ENCODE measurements around the gene PGS1.

PGS1 gene

DNA sequence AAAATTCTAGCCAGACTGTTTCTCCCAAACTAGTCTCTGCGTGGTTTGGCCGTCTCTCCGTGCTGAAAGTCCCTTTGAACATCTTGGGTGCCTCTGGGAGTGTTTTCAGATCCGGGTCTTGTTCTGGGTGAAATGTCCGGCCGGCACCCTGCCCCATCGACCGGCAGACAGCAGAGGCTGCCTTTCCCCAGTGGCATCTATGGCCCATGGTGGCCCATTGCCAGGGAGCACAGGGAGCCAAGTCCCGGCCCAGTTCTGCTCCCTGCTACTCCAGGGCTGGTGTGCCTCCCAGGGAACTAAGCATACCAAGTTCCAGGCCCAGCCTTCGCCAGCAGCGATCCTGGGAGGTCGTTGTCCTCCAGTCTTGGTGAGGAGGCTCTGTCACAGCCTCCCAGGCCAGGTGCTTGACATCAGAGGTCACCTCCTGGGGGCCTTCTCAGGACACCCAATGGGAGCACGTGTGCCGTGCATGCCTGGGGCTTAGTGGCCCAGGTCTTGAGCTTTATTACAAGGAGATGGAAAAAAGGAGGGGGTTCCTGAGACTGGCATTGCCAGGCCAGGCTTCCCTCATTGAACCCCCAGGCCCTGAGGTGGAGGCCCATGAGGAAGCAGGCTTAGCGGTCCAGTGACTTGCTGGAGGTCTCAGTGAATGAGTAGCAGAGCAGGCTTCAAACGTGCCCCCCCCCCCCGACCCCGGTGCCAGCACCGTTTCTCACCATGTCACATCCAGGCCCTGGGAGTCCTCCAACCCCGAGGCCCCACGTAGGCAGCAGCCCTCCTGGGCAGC, 54.0 kb downstream of the PGS1 start:
- DNase-seq (ENCODE audit: extremely low read depth, low read depth): no peak
- no peak overlapping the region for H3K4me3 ChIP-seq (replicated peaks; ENCODE audit: low read depth, low read length)
- TF ChIP-seq, protein P1, sequence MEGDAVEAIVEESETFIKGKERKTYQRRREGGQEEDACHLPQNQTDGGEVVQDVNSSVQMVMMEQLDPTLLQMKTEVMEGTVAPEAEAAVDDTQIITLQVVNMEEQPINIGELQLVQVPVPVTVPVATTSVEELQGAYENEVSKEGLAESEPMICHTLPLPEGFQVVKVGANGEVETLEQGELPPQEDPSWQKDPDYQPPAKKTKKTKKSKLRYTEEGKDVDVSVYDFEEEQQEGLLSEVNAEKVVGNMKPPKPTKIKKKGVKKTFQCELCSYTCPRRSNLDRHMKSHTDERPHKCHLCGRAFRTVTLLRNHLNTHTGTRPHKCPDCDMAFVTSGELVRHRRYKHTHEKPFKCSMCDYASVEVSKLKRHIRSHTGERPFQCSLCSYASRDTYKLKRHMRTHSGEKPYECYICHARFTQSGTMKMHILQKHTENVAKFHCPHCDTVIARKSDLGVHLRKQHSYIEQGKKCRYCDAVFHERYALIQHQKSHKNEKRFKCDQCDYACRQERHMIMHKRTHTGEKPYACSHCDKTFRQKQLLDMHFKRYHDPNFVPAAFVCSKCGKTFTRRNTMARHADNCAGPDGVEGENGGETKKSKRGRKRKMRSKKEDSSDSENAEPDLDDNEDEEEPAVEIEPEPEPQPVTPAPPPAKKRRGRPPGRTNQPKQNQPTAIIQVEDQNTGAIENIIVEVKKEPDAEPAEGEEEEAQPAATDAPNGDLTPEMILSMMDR (IDR thresholded peaks at IDR 0.05; ENCODE audit: low read depth, low read length, missing control alignments): no peak

DNA sequence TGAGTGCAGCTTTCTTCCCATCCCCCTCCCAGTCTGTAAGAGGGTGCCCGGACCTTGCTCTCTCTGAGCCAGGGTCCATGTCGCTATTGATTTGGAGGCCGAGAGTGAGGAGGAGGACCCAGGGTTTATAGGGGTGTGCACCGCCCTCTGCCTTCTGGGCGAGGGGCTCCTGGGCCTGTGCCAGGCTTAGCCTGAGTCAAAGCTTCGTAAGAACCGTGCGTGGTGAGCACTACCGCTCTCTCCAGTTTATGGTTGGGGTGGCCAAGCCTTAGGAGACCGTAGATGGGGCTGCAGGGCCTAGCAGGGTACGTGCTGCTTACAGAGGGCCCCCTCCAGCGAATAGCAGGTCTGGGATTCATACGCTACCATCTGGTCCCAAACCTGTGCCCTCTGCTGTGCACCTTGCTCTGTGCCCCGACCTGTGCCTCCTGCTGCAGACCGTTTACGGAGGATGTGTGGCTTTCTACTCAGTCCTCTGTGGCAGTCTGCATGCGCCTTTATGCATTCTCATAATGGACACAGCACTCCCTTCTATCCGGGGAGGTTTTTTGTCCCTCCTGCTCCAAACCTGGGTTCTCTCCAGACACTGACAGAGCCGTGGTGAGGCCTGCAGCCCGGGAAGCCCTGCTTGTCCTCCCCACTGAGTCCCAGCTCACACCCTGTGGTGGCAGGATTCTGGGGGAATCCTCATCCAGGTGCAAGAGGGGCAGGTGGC, 54.7 kb downstream of the PGS1 start:
- no peak for DNase-seq (ENCODE audit: extremely low read depth, low read depth)
- no peak overlapping the region for H3K4me3 ChIP-seq (replicated peaks; ENCODE audit: low read depth, low read length)
- TF ChIP-seq, protein P1 (IDR thresholded peaks at IDR 0.05; ENCODE audit: low read depth, low read length, missing control alignments): no peak

DNA sequence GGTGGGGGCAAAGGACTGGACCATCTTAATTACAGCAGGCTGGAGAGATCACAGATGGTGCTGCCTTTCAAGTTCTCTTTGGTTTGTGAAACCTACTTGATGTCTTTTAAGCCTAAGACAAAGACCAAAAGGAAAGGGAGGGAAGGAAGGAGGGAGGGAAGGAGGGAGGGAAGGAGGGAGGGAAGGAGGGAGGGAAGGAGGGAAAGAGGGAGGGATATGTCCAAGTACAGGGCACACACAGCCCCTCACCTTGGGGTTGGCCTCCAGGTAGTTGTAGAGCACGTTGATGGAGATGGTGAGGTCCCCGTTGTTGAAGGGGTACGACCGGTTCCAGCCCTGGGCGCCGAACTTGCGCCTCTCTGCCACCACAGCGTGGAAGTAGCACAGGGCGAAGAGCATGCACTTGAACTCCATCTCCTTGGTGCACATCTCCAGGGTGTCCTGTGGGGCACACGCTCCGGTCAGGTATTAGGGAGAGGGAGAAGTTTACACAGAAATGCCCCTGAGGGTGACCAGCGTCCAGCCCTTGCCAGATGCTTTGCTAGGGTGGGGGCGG, 55.4 kb downstream of the PGS1 start:
- DNase-seq (ENCODE audit: extremely low read depth, low read depth): no peak
- TF ChIP-seq, protein P1 (IDR thresholded peaks at IDR 0.05; ENCODE audit: low read depth, low read length, missing control alignments): no peak
- no peak overlapping the region for H3K4me3 ChIP-seq (replicated peaks; ENCODE audit: low read depth, low read length)

DNA sequence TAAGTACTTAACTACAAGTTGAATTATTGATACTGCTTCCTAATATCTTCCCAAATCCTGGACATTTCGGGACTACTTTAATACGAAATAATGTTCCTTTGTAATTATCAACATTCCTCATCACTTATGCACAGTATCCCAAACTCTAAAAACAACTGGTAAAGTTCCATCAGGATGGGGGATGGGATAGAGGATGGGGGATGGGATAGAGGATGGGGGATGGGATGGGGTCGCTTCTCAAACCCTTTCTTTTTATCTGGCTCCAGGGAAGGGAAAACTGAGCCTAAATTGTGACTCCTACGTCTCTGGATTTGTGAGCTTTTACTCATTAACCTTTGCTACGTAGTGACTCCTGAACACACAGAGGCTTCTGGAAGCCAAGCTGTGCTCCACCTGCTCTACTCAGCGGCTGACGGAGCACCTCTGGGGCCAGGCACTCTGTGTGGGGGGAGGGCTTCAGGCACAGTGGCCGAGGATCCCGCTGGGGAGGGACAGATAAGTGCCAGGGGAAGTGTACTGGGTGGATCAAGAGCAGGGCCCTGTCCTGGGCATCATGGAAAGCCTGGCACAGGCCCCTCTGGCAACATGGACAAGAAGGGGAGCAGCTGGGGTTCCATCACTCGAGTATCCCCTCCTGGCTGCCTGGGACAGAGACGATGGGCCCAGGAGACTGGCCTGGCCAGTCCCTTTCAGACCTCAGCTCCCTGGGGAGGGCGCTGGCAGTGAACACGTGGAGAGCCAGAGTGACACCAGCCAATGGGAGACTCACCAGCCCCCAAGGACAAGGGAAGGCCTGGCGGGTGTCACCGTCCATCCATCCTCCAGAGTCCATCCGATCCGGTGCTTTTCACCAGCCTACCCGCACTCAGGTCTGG, 56.2 kb downstream of the PGS1 start:
- DNase-seq (ENCODE audit: extremely low read depth, low read depth): no peak
- H3K4me3 ChIP-seq (replicated peaks; ENCODE audit: low read depth, low read length): no peak overlapping the region
- TF ChIP-seq, protein P1 (IDR thresholded peaks at IDR 0.05; ENCODE audit: low read depth, low read length, missing control alignments): no peak

DNA sequence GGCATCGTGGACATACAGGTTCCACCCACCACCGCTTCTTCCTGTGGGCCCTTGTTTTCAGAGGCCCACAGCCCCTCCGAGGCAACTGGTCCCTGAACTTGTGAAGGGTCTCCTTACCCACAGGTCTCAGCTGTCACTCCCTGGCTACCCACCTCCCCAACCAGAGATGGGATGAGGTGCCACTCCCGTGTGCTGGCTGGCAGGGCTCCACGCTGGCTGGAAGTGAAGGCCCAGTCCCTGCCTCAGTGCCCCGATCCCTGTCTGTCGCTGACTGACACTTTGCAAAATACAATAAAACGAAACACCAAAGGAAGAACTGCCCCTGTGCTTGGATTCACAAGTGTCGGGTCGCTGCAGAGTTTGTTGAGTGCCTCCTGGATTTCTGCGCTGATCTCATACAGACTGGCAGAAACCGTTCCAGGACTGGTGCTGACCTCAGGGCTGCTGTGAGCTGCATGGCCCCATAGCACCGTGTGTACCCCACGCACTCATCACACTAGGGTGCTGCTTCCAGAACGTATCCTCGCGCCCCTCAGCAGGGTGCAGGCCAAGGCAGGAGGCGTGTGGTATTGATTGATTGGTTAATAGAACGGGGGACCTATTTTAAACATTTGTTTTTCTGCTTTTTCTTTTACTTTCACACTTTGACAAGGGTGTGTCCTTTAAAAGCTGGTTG, 57.0 kb downstream of the PGS1 start:
- TF ChIP-seq, protein P1 (IDR thresholded peaks at IDR 0.05; ENCODE audit: low read depth, low read length, missing control alignments): no peak
- H3K4me3 ChIP-seq (replicated peaks; ENCODE audit: low read depth, low read length): no peak overlapping the region
- DNase-seq (ENCODE audit: extremely low read depth, low read depth): no peak
